ENCODE results near the gene LTA4H. TPM values are rescaled to one million over a fixed set of nuclear protein-coding genes. Genes with fewer than 3 reads are reported as not detected.

LTA4H gene
- total RNA-seq, 3 donors from 2014 or later (not counting 1 experiment from before 2014, with no cell fraction given): 43.1 to 51.9 (median 48.3) TPM

DNA sequence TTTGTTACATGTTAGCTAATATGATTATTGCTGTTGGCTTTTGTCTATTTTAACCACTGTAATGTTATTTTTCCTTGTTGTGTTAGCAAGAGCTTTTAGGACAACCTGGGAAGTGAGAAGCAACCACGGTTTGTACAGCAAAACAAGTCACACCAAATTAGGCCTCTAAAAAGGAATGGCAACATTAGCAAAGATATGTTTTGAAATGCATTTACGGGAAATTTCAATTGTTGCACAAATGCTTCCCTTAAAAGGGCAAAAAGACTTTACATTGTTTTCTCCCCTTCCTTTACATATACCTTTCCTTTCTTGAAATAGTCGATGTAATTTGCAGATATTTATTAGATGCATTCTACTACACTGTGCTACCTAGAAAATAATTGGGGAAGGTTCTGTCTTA, 4.1 kb upstream of the LTA4H start:
- Mint-ChIP-seq H3K27me3 (ENCODE audit: low read depth in 2 of 2) (no peaks in the 10 kb centered on the region), H3K9me3 (no peaks in the 10 kb centered on the region), H3K4me3 (no peak overlapping the region), H3K27ac (no peak overlapping the region), H3K36me3 (no peaks in the 10 kb centered on the region), H3K4me1 (peaks cover 12 to 19% of the 10 kb centered on the region in 2 donors)
- H3K9me3 ChIP-seq (ENCODE audit: control insufficient read depth, insufficient read depth, low read length): no peaks in the 10 kb centered on the region
- TF ChIP-seq, protein P1, sequence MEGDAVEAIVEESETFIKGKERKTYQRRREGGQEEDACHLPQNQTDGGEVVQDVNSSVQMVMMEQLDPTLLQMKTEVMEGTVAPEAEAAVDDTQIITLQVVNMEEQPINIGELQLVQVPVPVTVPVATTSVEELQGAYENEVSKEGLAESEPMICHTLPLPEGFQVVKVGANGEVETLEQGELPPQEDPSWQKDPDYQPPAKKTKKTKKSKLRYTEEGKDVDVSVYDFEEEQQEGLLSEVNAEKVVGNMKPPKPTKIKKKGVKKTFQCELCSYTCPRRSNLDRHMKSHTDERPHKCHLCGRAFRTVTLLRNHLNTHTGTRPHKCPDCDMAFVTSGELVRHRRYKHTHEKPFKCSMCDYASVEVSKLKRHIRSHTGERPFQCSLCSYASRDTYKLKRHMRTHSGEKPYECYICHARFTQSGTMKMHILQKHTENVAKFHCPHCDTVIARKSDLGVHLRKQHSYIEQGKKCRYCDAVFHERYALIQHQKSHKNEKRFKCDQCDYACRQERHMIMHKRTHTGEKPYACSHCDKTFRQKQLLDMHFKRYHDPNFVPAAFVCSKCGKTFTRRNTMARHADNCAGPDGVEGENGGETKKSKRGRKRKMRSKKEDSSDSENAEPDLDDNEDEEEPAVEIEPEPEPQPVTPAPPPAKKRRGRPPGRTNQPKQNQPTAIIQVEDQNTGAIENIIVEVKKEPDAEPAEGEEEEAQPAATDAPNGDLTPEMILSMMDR (IDR thresholded peaks at IDR 0.05): no peak
- peaks cover 15% of the 10 kb centered on the region for H3K4me1 ChIP-seq (ENCODE audit: control insufficient read depth, insufficient read depth, low read length)
- no peak for ATAC-seq
- no peak overlapping the region for H3K4me3 ChIP-seq (ENCODE audit: low read length)
- intact Hi-C loops (cut with micrococcal nuclease): loop anchor here (5.0 kb wide), 1 partner anchor 868 kb away; the partner anchor contains the start of gene NEDD1
- H3K36me3 ChIP-seq (ENCODE audit: control insufficient read depth, insufficient read depth, low read length): no peaks in the 10 kb centered on the region
- H3K27ac ChIP-seq (ENCODE audit: low read length): no peak overlapping the region
- DNase-seq: no peak
- no peaks in the 10 kb centered on the region for H3K27me3 ChIP-seq (ENCODE audit: control insufficient read depth, insufficient read depth, low read length)
- 96% methylated on average over 2 of the region's 3 CpGs for WGBS (ENCODE audit: insufficient coverage)

DNA sequence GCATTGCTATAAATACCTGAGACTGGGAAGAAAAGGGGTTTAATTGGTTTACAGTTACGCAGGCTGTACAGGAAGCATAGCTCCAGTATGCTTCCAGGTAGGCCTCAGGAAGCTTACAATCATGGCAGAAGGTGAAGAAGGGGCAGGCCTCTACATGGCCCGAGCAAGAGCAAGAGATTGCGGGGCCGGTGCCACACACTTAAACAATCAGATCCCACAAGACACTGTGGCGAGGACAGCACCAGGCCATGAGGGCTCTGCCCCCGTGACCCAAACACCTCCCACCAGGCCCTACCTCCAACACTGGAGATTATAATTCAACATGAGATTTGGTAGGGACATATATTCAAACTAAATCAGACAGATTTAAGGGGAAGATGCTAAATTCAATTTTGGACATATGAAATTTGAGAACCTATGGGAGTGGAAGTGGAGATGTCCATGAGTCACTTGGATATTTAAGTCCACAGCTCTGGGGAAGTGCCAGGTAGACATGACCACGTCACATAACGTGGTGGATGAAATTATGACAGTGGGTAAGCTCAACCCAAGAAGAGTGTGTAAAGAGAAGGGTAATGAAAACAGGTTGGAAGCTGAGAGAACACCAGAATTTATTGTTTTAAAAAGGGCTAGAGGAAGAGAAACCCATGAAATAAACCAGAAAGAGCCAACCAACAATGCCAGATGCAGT, 1.5 kb upstream of the LTA4H start:
- no peak overlapping the region for H3K4me3 ChIP-seq (ENCODE audit: low read length)
- DNase-seq (peak in 1 of 2 donors; percentile 10), ATAC-seq (no peak)
- Mint-ChIP-seq H3K4me3 (no peak overlapping the region), H3K36me3 (no peaks in the 10 kb centered on the region), H3K4me1 (peaks cover 0 to 9% of the 10 kb centered on the region in 2 donors), H3K27me3 (ENCODE audit: low read depth in 2 of 2) (no peaks in the 10 kb centered on the region), H3K27ac (no peak overlapping the region), H3K9me3 (no peaks in the 10 kb centered on the region)
- 94% methylated on average over 7 of the region's 8 CpGs for WGBS (ENCODE audit: insufficient coverage)
- TF ChIP-seq, protein P1 (IDR thresholded peaks at IDR 0.05): no peak
- H3K27ac ChIP-seq (ENCODE audit: low read length): peak overlapping the region; percentile 2
- peaks cover 8% of the 10 kb centered on the region for H3K4me1 ChIP-seq (ENCODE audit: control insufficient read depth, insufficient read depth, low read length)
- no peaks in the 10 kb centered on the region for H3K9me3 ChIP-seq (ENCODE audit: control insufficient read depth, insufficient read depth, low read length)
- H3K27me3 ChIP-seq (ENCODE audit: control insufficient read depth, insufficient read depth, low read length): no peaks in the 10 kb centered on the region
- intact Hi-C loops (cut with micrococcal nuclease): loop anchor here (5.0 kb wide), 1 partner anchor 870 kb away; the partner anchor contains the start of gene NEDD1
- no peaks in the 10 kb centered on the region for H3K36me3 ChIP-seq (ENCODE audit: control insufficient read depth, insufficient read depth, low read length)

DNA sequence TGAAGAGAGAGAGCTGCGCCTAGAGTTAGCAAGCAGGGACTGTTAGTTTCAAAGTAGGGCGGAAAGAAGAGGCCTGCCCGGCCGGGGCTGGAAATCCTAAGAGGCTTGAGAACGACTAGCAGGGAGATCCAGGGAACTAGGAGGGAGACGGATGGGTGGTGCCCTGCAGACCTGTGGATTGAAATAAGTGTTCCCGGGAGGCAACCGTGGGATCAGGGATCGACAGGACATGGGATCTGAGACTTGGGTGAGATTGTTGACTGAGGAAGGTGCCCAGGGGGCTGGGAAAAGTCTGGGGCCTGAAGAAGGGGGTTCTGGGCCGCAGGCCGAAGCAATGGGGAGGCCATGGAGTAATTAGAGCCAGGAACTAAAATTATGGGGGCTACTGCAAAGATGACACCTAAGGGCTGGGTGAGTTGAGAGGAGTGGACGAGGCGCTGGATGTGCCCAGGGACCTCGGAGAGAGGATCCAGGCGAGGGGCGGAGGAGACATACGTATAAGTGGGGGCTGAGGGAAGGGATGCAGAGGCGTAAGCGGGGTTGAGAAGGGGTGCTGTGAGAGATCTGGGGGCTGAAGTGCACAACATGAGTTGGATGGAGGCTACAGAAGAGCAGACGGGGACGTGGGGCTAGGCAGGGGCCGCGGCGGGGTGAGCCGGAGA, 635 bp downstream of the LTA4H start:
- Mint-ChIP-seq H3K27ac (no peak overlapping the region), H3K9me3 (no peaks in the 10 kb centered on the region), H3K4me1 (peaks cover 6 to 22% of the 10 kb centered on the region in 2 donors), H3K4me3 (no peak overlapping the region), H3K36me3 (no peaks in the 10 kb centered on the region), H3K27me3 (ENCODE audit: low read depth in 2 of 2) (no peaks in the 10 kb centered on the region)
- 6% methylated on average over 25 of the region's 25 CpGs for WGBS (ENCODE audit: insufficient coverage)
- peaks cover 8% of the 10 kb centered on the region for H3K4me1 ChIP-seq (ENCODE audit: control insufficient read depth, insufficient read depth, low read length)
- DNase-seq (peak; percentile 17 to 19), ATAC-seq (no peak)
- intact Hi-C loops (cut with micrococcal nuclease): loop anchor here (1.0 to 5.0 kb wide), 3 partner anchors 161 to 873 kb away; partner anchors contain the start of gene NEDD1
- no peaks in the 10 kb centered on the region for H3K36me3 ChIP-seq (ENCODE audit: control insufficient read depth, insufficient read depth, low read length)
- TF ChIP-seq, protein P1 (IDR thresholded peaks at IDR 0.05): no peak
- peak overlapping the region; percentile 78 for H3K27ac ChIP-seq (ENCODE audit: low read length)
- H3K27me3 ChIP-seq (ENCODE audit: control insufficient read depth, insufficient read depth, low read length): no peaks in the 10 kb centered on the region
- H3K9me3 ChIP-seq (ENCODE audit: control insufficient read depth, insufficient read depth, low read length): no peaks in the 10 kb centered on the region
- H3K4me3 ChIP-seq (ENCODE audit: low read length): peak overlapping the region; percentile 97
